GM12878 (cell line): ENCODE measurements around the gene UHRF1. TPM values are rescaled to one million over a fixed set of nuclear protein-coding genes. Genes with fewer than 3 reads are reported as not detected.

Source experiments
- ATAC-seq: fragments of 200-7000 bp; cut with Tn5 transposase; 3 replicates; pipeline ENCODE4 v1.9.1; 2020; ENCODE audit warnings: mild to moderate bottlenecking, moderate library complexity
- BruUV-seq: library from RNA; stranded (reverse); fragments of 400-500 nt; replicated peaks from 2 replicates; lab custom pipeline; 2021; lab: Mats Ljungman, UMichigan
- CTCF ChIA-PET: fragments of 300-600 bp; sonication (Branson Sonifier 250); formaldehyde crosslinking; extraction: SDS; loops from one replicate; lab custom pipeline; 2021; ENCODE audit warnings: inconsistent platforms; lab: Yijun Ruan, JAX
- POLR2A ChIA-PET: fragments of 350-600 bp; formaldehyde crosslinking; extraction: SDS; loops from one replicate; lab custom pipeline; 2021; ENCODE audit warnings: inconsistent platforms; lab: Charles Lee
- RAD21 ChIA-PET: fragments of 300-600 bp; sonication (Branson Sonifier 250); formaldehyde crosslinking; loops from one replicate; lab custom pipeline; 2023; ENCODE audit warnings: antibody characterized with exemption; ENCODE audit not compliant: unreplicated experiment; lab: Charles Lee
- SMC1A ChIA-PET: fragments of 300-600 bp; sonication (Branson Sonifier 250); formaldehyde crosslinking; loops from one replicate; lab custom pipeline; 2023; ENCODE audit not compliant: unreplicated experiment, uncharacterized antibody; lab: Charles Lee
- DNase-seq: peaks from one replicate; pipeline ENCODE4 v3.0.0-alpha.2; 2011; ENCODE audit warnings: low read depth, low spot score
- FAIRE-seq: peaks from 3 replicates; lab custom pipeline; 2011; peaks lifted over from hg19 to GRCh38; lab: Jason Lieb, UNC
- H2AFZ ChIP-seq: 2 replicates; pipeline ENCODE4 v1.6.0; 2011; ENCODE audit warnings: low read depth, low read length, control low read depth; ENCODE audit not compliant: control insufficient read depth
- H3K27ac ChIP-seq: 2 replicates; pipeline ENCODE4 v1.5.1; 2011; ENCODE audit warnings: control low read depth; ENCODE audit not compliant: control insufficient read depth, insufficient read depth
- H3K27me3 ChIP-seq, 2 experiments: replicated peaks in 1 of 2; 2 replicates each; pipeline versions ENCODE4 v1.6.0 to v1.6.1; 2011; ENCODE audit warnings: low read length in 1 of 2; ENCODE audit not compliant: control insufficient read depth in 2 of 2, insufficient read depth in 2 of 2
- H3K36me3 ChIP-seq, 2 experiments: 2 replicates each; pipeline ENCODE4 v1.5.1; 2011; ENCODE audit warnings: low read length in 1 of 2; ENCODE audit not compliant: control insufficient read depth in 2 of 2, insufficient read depth in 2 of 2
- H3K4me1 ChIP-seq: 2 replicates; pipeline ENCODE4 v1.6.1; 2011; ENCODE audit warnings: mild to moderate bottlenecking, low read length, moderate library complexity, mixed read lengths; ENCODE audit not compliant: control insufficient read depth, insufficient read depth
- H3K4me2 ChIP-seq: 2 replicates; pipeline ENCODE4 v1.6.0; 2011; ENCODE audit warnings: control low read depth; ENCODE audit not compliant: control insufficient read depth, insufficient read depth
- H3K4me3 ChIP-seq: fragments of 200-600 bp; sonication (generic); 2 replicates; pipeline ENCODE4 v1.5.1; 2016
- H3K79me2 ChIP-seq: 2 replicates; pipeline ENCODE4 v1.6.0; 2011; ENCODE audit warnings: low read length; ENCODE audit not compliant: control insufficient read depth, insufficient read depth
- H3K9ac ChIP-seq: 2 replicates; pipeline ENCODE4 v1.8.0; 2011; ENCODE audit warnings: low read length, control low read depth, mixed read lengths; ENCODE audit not compliant: control insufficient read depth, insufficient read depth
- H3K9me3 ChIP-seq: replicated peaks from 3 replicates; pipeline ENCODE4 v1.5.1; 2011; ENCODE audit warnings: mild to moderate bottlenecking, low read length; ENCODE audit not compliant: control insufficient read depth, insufficient read depth
- H4K20me1 ChIP-seq: 2 replicates; pipeline ENCODE4 v1.6.0; 2011; ENCODE audit not compliant: control insufficient read depth, insufficient read depth
- ESRRA ChIP-seq: IDR thresholded peaks from 2 replicates; pipeline ENCODE4 v1.6.1; 2012; ENCODE audit warnings: mild to moderate bottlenecking, low read length, improper control_type of control experiment
- FOXM1 ChIP-seq: IDR thresholded peaks from 2 replicates; pipeline ENCODE4 v1.6.1; 2012; ENCODE audit warnings: low read depth, mild to moderate bottlenecking, inconsistent platforms, low read length, moderate library complexity
- IRF4 ChIP-seq: IDR thresholded peaks from 2 replicates; pipeline ENCODE4 v1.6.1; 2011; ENCODE audit warnings: low read depth, low read length
- MTA2 ChIP-seq: fragments of 450-650 bp; IDR thresholded peaks from 2 replicates; pipeline ENCODE4 v1.6.1; 2016; ENCODE audit warnings: low read depth, mild to moderate bottlenecking, moderate library complexity
- NR2C2 ChIP-seq: IDR thresholded peaks from 2 replicates; pipeline ENCODE4 v1.6.1; 2011; ENCODE audit warnings: borderline replicate concordance, low read depth; ENCODE audit not compliant: control insufficient read depth, insufficient read length
- PAX8 ChIP-seq: fragments of 450-650 bp; IDR thresholded peaks from 2 replicates; pipeline ENCODE4 v1.6.1; 2017; ENCODE audit warnings: mild to moderate bottlenecking, moderate library complexity
- SMAD1 ChIP-seq: fragments of 450-650 bp; IDR thresholded peaks from 2 replicates; pipeline ENCODE4 v1.6.1; 2018; ENCODE audit warnings: mild to moderate bottlenecking, low read depth; ENCODE audit not compliant: partially characterized antibody
- YY1 ChIP-seq: IDR thresholded peaks from 2 replicates; pipeline ENCODE4 v1.6.1; 2011; ENCODE audit warnings: low read depth, mild to moderate bottlenecking, low read length
- ZNF207 ChIP-seq: fragments of 450-650 bp; IDR thresholded peaks from 2 replicates; pipeline ENCODE4 v1.6.1; 2014; ENCODE audit warnings: antibody characterized with exemption, mild to moderate bottlenecking, borderline replicate concordance
- WGBS: methylation state at CpG from one replicate; pipeline ENCODE4 v1.1.6; 2016; ENCODE audit warnings: low lambda C conversion rate; ENCODE audit not compliant: insufficient replicate concordance, insufficient coverage; ENCODE audit errors: missing lambda C conversion rate; 5-methylcytosine and 5-hydroxymethylcytosine counted together
- in situ Hi-C: fragments of 300-500 bp; cut with MboI; formaldehyde crosslinking; loops from 9 replicates; pipeline ENCODE4 v1.14.3; 2018; ENCODE audit warnings: mixed read lengths
- intact Hi-C: fragments of 100-400 bp; cut with micrococcal nuclease; formaldehyde crosslinking; loops from one replicate; pipeline ENCODE4 v1.14.2; 2022; ENCODE audit not compliant: unreplicated experiment
- polyA plus RNA-seq, 11 experiments: library from polyadenylated mRNA; depleted of rRNA in 4 of 11; unstranded in 6 of 11; stranded (reverse) in 5 of 11; fragments of >200 nt; fragmentation: Nextera tagmentation in 4 of 11; fragmentation: Illumina TruSeq in 1 of 11; extraction: Ambion mirVana in 4 of 11; extraction: Trizol in 1 of 11; gene quantifications; 1 replicate in 1 of 11; 2 replicates in 10 of 11; pipeline versions ENCODE4 v1.2.1 to v1.2.3, GENCODE V29; 2011 to 2016; ENCODE audit warnings: inconsistent platforms in 2 of 11, missing spikeins in 2 of 11, low read depth in 1 of 11
- total RNA-seq, 4 experiments: library from RNA; depleted of rRNA in 3 of 4; stranded (reverse); fragments of >200 nt in 3 of 4; fragmentation: Illumina TruSeq in 1 of 4; extraction: Trizol in 1 of 4; gene quantifications; 2 replicates each; pipeline versions ENCODE4 v1.2.1 to v1.2.3, GENCODE V29; 2013 to 2021
- TF ChIP-seq, protein P1 (sequence below): fragments of 450-650 bp; IDR thresholded peaks from 2 replicates; pipeline ENCODE4 v1.6.1; 2017; ENCODE audit warnings: mild to moderate bottlenecking, low read depth, inconsistent platforms; ENCODE audit not compliant: poor library complexity, severe bottlenecking
- TF ChIP-seq, protein P2 (sequence below): fragments of 450-650 bp; formaldehyde crosslinking; IDR thresholded peaks from 2 replicates; pipeline ENCODE4 v1.5.0; 2022; ENCODE audit warnings: mild to moderate bottlenecking, missing genetic modification characterization
- TF ChIP-seq, protein P3 (sequence below): fragments of 450-650 bp; IDR thresholded peaks from 2 replicates; pipeline ENCODE4 v1.6.1; 2016; ENCODE audit warnings: mild to moderate bottlenecking
- TF ChIP-seq, protein P4 (sequence below): fragments of 450-650 bp; IDR thresholded peaks from 2 replicates; pipeline ENCODE4 v1.6.1; 2018; ENCODE audit warnings: mild to moderate bottlenecking, low read depth, moderate library complexity; ENCODE audit not compliant: partially characterized antibody

Gene UHRF1
- total and polyA plus RNA-seq, 10 of the 15 experiments (the other 5 are each of a cell fraction or from before 2014, with no cell fraction given) = 13.0 to 109 (median 37.7) TPM

DNA sequence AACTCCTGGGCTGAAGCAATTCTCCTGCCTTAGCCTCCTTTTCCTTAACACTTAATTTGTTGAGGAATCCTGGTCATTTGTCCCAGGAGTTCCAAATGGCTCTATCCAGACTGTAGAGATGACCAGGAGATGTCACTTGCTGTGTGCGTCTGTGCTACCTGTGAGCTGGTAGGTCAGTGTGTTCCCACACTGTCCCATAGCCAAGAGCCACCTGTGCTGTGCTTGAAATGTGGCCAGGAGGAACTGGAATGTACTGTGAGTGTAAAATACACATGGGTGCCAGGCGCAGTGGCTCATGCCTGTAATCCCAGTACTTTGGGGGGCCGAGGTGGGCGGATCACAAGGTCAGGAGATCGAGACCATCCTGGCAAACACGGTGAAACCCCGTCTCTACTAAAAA, 30.2 kb downstream of the UHRF1 start:
- H4K20me1 ChIP-seq = no peaks in the 10 kb centered on the region; the same call in 1 of the 2 replicates
- no peak overlapping the region for H3K4me2 ChIP-seq
- FAIRE-seq = no peak
- no peaks in the 10 kb centered on the region for H3K4me1 ChIP-seq
- no peaks in the 10 kb centered on the region for H3K27me3 ChIP-seq
- ChIA-PET POLR2A (interaction anchor here (0.6 kb wide), 1 partner anchor 10 kb away, joined by 5 read pairs; no protein-coding TSS in a partner anchor), CTCF (no interaction called here), SMC1A (interaction anchor here (0.6 kb wide), 1 partner anchor 9 kb away, joined by 3 read pairs; no protein-coding TSS in a partner anchor), RAD21 (no interaction called here)
- H3K79me2 ChIP-seq = no peaks in the 10 kb centered on the region
- BruUV-seq = no TSS peak
- no peak overlapping the region for H3K4me3 ChIP-seq
- in situ Hi-C loops (no loop called here), intact Hi-C loops (no loop called here)
- H3K9ac ChIP-seq = no peak overlapping the region
- H2AFZ ChIP-seq = no peak overlapping the region
- H3K36me3 ChIP-seq = peaks cover 12 to 29% of the 10 kb centered on the region in 2 experiments; a peak in 3 of 4 replicates
- ATAC-seq = no peak
- 91% methylated on average over 7 of the region's 7 CpGs for WGBS
- H3K27ac ChIP-seq = no peak overlapping the region
- no peak for DNase-seq
- no peaks in the 10 kb centered on the region for H3K9me3 ChIP-seq
- no peak for TF ChIP-seq ESRRA
- TF ChIP-seq, protein P1, sequence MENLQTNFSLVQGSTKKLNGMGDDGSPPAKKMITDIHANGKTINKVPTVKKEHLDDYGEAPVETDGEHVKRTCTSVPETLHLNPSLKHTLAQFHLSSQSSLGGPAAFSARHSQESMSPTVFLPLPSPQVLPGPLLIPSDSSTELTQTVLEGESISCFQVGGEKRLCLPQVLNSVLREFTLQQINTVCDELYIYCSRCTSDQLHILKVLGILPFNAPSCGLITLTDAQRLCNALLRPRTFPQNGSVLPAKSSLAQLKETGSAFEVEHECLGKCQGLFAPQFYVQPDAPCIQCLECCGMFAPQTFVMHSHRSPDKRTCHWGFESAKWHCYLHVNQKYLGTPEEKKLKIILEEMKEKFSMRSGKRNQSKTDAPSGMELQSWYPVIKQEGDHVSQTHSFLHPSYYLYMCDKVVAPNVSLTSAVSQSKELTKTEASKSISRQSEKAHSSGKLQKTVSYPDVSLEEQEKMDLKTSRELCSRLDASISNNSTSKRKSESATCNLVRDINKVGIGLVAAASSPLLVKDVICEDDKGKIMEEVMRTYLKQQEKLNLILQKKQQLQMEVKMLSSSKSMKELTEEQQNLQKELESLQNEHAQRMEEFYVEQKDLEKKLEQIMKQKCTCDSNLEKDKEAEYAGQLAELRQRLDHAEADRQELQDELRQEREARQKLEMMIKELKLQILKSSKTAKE = no peak
- TF ChIP-seq, protein P2, sequence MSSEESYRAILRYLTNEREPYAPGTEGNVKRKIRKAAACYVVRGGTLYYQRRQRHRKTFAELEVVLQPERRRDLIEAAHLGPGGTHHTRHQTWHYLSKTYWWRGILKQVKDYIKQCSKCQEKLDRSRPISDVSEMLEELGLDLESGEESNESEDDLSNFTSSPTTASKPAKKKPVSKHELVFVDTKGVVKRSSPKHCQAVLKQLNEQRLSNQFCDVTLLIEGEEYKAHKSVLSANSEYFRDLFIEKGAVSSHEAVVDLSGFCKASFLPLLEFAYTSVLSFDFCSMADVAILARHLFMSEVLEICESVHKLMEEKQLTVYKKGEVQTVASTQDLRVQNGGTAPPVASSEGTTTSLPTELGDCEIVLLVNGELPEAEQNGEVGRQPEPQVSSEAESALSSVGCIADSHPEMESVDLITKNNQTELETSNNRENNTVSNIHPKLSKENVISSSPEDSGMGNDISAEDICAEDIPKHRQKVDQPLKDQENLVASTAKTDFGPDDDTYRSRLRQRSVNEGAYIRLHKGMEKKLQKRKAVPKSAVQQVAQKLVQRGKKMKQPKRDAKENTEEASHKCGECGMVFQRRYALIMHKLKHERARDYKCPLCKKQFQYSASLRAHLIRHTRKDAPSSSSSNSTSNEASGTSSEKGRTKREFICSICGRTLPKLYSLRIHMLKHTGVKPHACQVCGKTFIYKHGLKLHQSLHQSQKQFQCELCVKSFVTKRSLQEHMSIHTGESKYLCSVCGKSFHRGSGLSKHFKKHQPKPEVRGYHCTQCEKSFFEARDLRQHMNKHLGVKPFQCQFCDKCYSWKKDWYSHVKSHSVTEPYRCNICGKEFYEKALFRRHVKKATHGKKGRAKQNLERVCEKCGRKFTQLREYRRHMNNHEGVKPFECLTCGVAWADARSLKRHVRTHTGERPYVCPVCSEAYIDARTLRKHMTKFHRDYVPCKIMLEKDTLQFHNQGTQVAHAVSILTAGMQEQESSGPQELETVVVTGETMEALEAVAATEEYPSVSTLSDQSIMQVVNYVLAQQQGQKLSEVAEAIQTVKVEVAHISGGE (CRISPR knock-in tag) = no peak
- TF ChIP-seq NR2C2 = no peak
- TF ChIP-seq, protein P3, sequence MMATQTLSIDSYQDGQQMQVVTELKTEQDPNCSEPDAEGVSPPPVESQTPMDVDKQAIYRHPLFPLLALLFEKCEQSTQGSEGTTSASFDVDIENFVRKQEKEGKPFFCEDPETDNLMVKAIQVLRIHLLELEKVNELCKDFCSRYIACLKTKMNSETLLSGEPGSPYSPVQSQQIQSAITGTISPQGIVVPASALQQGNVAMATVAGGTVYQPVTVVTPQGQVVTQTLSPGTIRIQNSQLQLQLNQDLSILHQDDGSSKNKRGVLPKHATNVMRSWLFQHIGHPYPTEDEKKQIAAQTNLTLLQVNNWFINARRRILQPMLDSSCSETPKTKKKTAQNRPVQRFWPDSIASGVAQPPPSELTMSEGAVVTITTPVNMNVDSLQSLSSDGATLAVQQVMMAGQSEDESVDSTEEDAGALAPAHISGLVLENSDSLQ = no peak
- no peak for TF ChIP-seq ZNF207
- no peak for TF ChIP-seq YY1
- TF ChIP-seq IRF4 = no peak
- no peak for TF ChIP-seq FOXM1
- TF ChIP-seq MTA2 = no peak
- TF ChIP-seq, protein P4, sequence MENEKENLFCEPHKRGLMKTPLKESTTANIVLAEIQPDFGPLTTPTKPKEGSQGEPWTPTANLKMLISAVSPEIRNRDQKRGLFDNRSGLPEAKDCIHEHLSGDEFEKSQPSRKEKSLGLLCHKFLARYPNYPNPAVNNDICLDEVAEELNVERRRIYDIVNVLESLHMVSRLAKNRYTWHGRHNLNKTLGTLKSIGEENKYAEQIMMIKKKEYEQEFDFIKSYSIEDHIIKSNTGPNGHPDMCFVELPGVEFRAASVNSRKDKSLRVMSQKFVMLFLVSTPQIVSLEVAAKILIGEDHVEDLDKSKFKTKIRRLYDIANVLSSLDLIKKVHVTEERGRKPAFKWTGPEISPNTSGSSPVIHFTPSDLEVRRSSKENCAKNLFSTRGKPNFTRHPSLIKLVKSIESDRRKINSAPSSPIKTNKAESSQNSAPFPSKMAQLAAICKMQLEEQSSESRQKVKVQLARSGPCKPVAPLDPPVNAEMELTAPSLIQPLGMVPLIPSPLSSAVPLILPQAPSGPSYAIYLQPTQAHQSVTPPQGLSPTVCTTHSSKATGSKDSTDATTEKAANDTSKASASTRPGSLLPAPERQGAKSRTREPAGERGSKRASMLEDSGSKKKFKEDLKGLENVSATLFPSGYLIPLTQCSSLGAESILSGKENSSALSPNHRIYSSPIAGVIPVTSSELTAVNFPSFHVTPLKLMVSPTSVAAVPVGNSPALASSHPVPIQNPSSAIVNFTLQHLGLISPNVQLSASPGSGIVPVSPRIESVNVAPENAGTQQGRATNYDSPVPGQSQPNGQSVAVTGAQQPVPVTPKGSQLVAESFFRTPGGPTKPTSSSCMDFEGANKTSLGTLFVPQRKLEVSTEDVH = no peak
- TF ChIP-seq SMAD1 = no peak
- no peak for TF ChIP-seq PAX8
